ENCODE data around the gene GNAT2. TPM values are rescaled to one million over a fixed set of nuclear protein-coding genes. Genes with fewer than 3 reads are reported as not detected.

The GNAT2 gene
- total RNA-seq, 2 experiments from 2014 or later = 0.29 to 0.31 TPM

DNA sequence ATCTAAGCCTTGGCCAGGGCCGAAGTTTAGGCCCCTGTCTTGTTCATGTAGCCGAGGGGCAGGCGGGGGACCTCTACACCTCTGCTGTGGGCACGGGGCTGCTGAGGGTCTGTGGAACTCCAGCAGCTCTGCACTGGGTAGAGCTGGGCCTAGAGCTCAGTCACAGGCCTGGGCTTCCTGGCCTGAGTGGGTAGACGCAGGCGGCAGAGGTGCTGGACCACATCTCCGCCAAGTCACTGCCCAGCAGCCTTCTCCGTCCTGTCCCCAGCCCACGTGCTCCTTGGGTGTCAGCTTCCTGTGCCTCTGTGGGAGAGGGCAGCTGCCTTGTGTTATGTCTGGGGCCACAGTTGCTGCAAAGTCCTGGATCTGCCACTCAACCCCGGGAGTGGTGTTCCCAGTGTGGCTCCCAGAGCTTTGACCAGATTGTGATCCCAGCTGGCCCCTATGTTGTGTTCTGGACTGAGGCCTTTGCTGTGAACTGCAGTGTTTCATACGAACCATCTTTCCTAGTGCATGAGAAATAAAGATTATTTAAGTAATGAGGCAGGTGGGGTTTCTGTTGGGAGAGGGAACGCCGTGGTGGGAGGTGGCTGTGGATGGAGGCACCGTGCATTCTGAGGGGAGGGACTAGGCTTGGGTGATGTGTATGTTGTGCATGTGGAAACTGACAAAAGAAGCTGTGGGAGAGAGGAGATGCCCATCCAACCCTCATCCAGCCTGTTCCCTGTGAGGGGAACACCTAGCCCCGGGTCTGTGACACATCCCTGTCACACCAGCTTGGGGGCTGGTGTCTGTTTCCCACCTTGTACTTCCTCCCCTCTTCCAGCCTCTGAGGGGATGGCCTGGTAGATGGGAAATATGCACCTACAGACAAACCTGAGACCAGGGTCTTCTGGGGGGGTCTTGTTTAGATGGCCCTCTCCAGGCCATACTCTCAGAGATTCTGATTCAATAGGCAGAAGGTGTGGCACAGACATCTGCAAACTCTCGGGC is 12.4 kb upstream of the GNAT2 start:
- Mint-ChIP-seq H3K36me3 (peaks cover 23% of the 10 kb centered on the region), H3K9me3 (no peaks in the 10 kb centered on the region), H3K27ac (no peak overlapping the region), H3K4me1 (ENCODE audit: low read depth) (peaks cover 15% of the 10 kb centered on the region), H3K27me3 (no peaks in the 10 kb centered on the region), H3K4me3 (no peak overlapping the region)
- intact Hi-C loops (cut with micrococcal nuclease) = no loop called here
- DNase-seq = no peak
- ChIA-PET POLR2A (no interaction called here), CTCF (interaction anchor here (0.5 to 7.6 kb wide), 10 partner anchors 8 to 353 kb away, joined by 3 to 101 read pairs (median 6); partner anchors contain the start of genes AHCYL1, AMPD2, GNAI3 and GNAT2)

GRCh38 chr1:109630898-109631512 is 11.6 kb upstream of the GNAT2 start:
- no peak overlapping the region for H3K4me3 Mint-ChIP-seq
- CTCF ChIA-PET = interaction anchor here (0.5 to 7.6 kb wide), 19 partner anchors 8 to 366 kb away, joined by 3 to 101 read pairs (median 3); partner anchors contain the start of genes AHCYL1, AMPD2, GNAI3 and GNAT2
- no peaks in the 10 kb centered on the region for H3K27me3 Mint-ChIP-seq
- H3K36me3 Mint-ChIP-seq = peaks cover 29% of the 10 kb centered on the region
- DNase-seq = no peak
- intact Hi-C loops (cut with micrococcal nuclease) = loop anchor here (1.0 kb wide), 1 partner anchor 85 kb away; no protein-coding TSS in a partner anchor
- no peaks in the 10 kb centered on the region for H3K9me3 Mint-ChIP-seq
- POLR2A ChIA-PET = interaction anchor here (1.5 kb wide), 1 partner anchor 83 kb away, joined by 5 read pairs; the partner anchor contains the start of gene GNAI3
- H3K4me1 Mint-ChIP-seq (ENCODE audit: low read depth) = peaks cover 15% of the 10 kb centered on the region
- no peak overlapping the region for H3K27ac Mint-ChIP-seq

GRCh38 chr1:109630081-109630897 is 10.9 kb upstream of the GNAT2 start:
- no peaks in the 10 kb centered on the region for H3K27me3 Mint-ChIP-seq
- no peaks in the 10 kb centered on the region for H3K9me3 Mint-ChIP-seq
- intact Hi-C loops (cut with micrococcal nuclease) = loop anchor here (1.0 kb wide), 1 partner anchor 84 kb away; no protein-coding TSS in a partner anchor
- CTCF ChIA-PET = interaction anchor here (0.5 to 7.6 kb wide), 22 partner anchors 9 to 436 kb away, joined by 3 to 101 read pairs (median 4); partner anchors contain the start of genes AHCYL1, AMPD2, GNAI3 and GNAT2
- H3K4me3 Mint-ChIP-seq = no peak overlapping the region
- H3K4me1 Mint-ChIP-seq (ENCODE audit: low read depth) = peaks cover 12% of the 10 kb centered on the region
- H3K27ac Mint-ChIP-seq = no peak overlapping the region
- DNase-seq = peak; percentile 51
- POLR2A ChIA-PET = interaction anchor here (0.8 to 1.5 kb wide), 3 partner anchors 9 to 84 kb away, joined by 3 to 5 read pairs (median 4); partner anchors contain the start of gene GNAI3
- H3K36me3 Mint-ChIP-seq = peaks cover 29% of the 10 kb centered on the region

- Mint-ChIP-seq H3K36me3 (peaks cover 29% of the 10 kb centered on the region), H3K4me1 (ENCODE audit: low read depth) (peaks cover 4% of the 10 kb centered on the region), H3K27ac (no peak overlapping the region), H3K9me3 (no peaks in the 10 kb centered on the region), H3K27me3 (no peaks in the 10 kb centered on the region), H3K4me3 (no peak overlapping the region)
- ChIA-PET CTCF (interaction anchor here (0.5 to 7.6 kb wide), 16 partner anchors 9 to 437 kb away, joined by 3 to 101 read pairs (median 6); partner anchors contain the start of genes AHCYL1, AMIGO1, AMPD2 and GNAI3), POLR2A (interaction anchor here (0.8 to 1.5 kb wide), 3 partner anchors 10 to 83 kb away, joined by 3 to 5 read pairs (median 4); partner anchors contain the start of gene GNAI3)
- DNase-seq = no peak
- intact Hi-C loops (cut with micrococcal nuclease) = loop anchor here (1.0 kb wide), 1 partner anchor 83 kb away; no protein-coding TSS in a partner anchor
These were observed 10.1 kb upstream of the GNAT2 start for GRCh38 chr1:109629372-109630030.

DNA sequence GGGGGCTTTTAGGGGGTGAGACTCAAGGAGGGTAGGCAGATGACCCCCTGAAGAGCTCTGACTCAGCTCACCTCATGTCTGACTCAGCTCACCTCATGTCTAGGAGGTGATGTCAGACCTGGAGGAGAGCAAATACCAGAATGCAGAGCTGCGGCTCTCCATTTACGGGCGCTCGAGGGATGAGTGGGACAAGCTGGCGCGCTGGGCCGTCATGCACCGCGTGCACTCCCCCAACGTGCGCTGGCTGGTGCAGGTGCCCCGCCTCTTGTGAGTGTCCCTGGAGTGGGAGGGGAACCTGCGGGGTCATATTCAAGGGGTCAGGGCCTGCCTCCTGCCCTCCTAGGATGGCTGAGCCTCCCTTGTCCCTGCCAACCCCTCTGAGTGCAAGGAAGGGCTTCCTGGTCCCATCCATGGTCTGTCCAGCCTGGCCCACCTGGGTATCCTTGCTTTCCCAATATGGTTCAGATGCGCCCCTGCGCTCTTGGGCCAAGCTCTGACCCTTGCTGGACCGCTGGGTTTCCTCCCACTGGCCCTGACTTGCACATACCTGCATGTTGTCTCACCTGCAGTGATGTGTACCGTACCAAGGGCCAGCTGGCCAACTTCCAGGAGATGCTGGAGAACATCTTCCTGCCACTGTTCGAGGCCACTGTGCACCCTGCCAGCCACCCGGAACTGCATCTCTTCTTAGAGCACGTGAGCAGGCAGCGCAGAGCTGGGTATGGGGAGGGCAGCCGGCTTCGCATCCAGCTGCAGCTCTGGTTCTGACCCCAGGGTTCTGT is 9.3 kb upstream of the GNAT2 start:
- ChIA-PET CTCF (interaction anchor here (0.6 to 7.6 kb wide), 10 partner anchors 8 to 356 kb away, joined by 3 to 101 read pairs (median 8); partner anchors contain the start of genes AHCYL1, AMIGO1, AMPD2 and GNAI3), POLR2A (interaction anchor here (1.4 kb wide), 1 partner anchor 11 kb away, joined by 3 read pairs; no protein-coding TSS in a partner anchor)
- H3K27ac Mint-ChIP-seq = no peak overlapping the region
- H3K9me3 Mint-ChIP-seq = no peaks in the 10 kb centered on the region
- H3K4me1 Mint-ChIP-seq (ENCODE audit: low read depth) = peaks cover 4% of the 10 kb centered on the region
- intact Hi-C loops (cut with micrococcal nuclease) = no loop called here
- H3K4me3 Mint-ChIP-seq = no peak overlapping the region
- no peak for DNase-seq
- H3K36me3 Mint-ChIP-seq = peaks cover 29% of the 10 kb centered on the region
- no peaks in the 10 kb centered on the region for H3K27me3 Mint-ChIP-seq

GRCh38 chr1:109627692-109628399 is 8.4 kb upstream of the GNAT2 start:
- Mint-ChIP-seq H3K36me3 (peaks cover 29% of the 10 kb centered on the region), H3K4me3 (no peak overlapping the region), H3K27me3 (no peaks in the 10 kb centered on the region), H3K27ac (no peak overlapping the region), H3K9me3 (no peaks in the 10 kb centered on the region), H3K4me1 (ENCODE audit: low read depth) (peaks cover 13% of the 10 kb centered on the region)
- ChIA-PET POLR2A (no interaction called here), CTCF (interaction anchor here (4.2 to 7.6 kb wide), 3 partner anchors 11 to 83 kb away, joined by 29 to 101 read pairs (median 61); no protein-coding TSS in a partner anchor)
- DNase-seq = no peak
- intact Hi-C loops (cut with micrococcal nuclease) = no loop called here

- ChIA-PET CTCF (interaction anchor here (4.4 to 7.6 kb wide), 2 partner anchors 14 to 82 kb away, joined by 29 to 101 read pairs; no protein-coding TSS in a partner anchor), POLR2A (no interaction called here)
- Mint-ChIP-seq H3K4me1 (ENCODE audit: low read depth) (peaks cover 23% of the 10 kb centered on the region), H3K27ac (no peak overlapping the region), H3K36me3 (peaks cover 27% of the 10 kb centered on the region), H3K4me3 (no peak overlapping the region), H3K9me3 (no peaks in the 10 kb centered on the region), H3K27me3 (no peaks in the 10 kb centered on the region)
- no peak for DNase-seq
- intact Hi-C loops (cut with micrococcal nuclease) = no loop called here
These were observed 7.4 kb upstream of the GNAT2 start for GRCh38 chr1:109626682-109627408.

DNA sequence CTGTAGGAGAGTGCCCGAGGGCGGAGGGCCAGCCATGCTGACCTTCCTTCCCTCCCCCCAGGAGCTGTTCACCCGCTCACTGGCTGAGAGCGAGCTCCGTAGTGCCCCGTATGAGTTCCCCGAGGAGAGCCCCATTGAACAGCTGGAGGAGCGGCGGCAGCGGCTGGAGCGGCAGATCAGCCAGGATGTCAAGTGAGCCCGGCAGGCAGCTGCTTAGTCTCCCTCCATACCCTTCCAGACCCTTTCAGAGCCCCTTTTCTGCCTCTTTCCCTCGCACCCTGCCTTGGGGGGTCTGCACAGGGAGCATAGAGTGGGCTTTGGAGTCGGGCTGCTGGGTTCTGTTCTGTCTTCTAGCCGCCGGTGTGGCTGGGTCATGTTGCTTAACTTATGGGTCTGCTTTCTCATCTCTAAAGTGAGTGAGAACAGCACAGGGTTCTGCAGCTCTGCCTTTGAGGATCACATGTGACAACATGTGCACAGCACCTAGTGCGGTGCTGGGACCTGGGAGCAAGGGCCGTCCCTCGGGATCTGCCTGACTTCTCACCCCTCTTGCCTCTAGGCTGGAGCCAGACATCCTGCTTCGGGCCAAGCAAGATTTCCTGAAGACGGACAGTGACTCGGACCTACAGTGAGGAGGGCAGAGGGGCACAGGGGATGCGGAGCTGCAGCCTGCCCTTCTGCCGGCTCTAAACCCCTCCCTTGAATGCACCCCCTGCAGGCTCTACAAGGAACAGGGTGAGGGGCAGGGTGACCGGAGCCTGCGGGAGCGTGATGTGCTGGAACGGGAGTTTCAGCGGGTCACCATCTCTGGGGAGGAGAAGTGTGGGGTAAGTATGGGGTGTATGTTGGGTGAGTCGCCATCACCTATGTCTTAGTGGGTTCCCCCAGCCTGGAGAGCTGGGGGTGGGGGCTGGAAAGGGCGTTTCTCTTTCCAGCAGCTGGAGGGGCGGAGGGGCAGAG is 6.5 kb upstream of the GNAT2 start:
- intact Hi-C loops (cut with micrococcal nuclease) = no loop called here
- Mint-ChIP-seq H3K9me3 (no peaks in the 10 kb centered on the region), H3K4me3 (no peak overlapping the region), H3K27ac (no peak overlapping the region), H3K36me3 (peaks cover 24% of the 10 kb centered on the region), H3K4me1 (ENCODE audit: low read depth) (peaks cover 29% of the 10 kb centered on the region), H3K27me3 (no peaks in the 10 kb centered on the region)
- no peak for DNase-seq
- POLR2A ChIA-PET = no interaction called here
- CTCF ChIA-PET = interaction anchor here (4.4 to 7.6 kb wide), 2 partner anchors 15 to 81 kb away, joined by 29 to 101 read pairs; no protein-coding TSS in a partner anchor

Data from activated CD4-positive, alpha-beta memory T cell treated with anti-CD3 and anti-CD28 coated beads for 36 hours (primary cell).